Measurements from ENCODE around the gene HERC3.

GRCh38 chr4:88610771-88611170, 18.5 kb downstream of the HERC3 start:
- peak in 1 of 2 donors; percentile 23 for TF ChIP-seq POLR2A (IDR thresholded peaks at IDR 0.05)
- no peak for TF ChIP-seq CTCF (IDR thresholded peaks at IDR 0.05)

All from gastroesophageal sphincter (tissue), 3 donors.